ENCODE measurements around the gene EPHB2. TPM values are rescaled to one million over a fixed set of nuclear protein-coding genes. Genes with fewer than 3 reads are reported as not detected.

EPHB2 gene
- total and polyA plus RNA-seq, 2 donors (not counting 3 experiments of a cell fraction or from before 2014, with no cell fraction given): 50.8 to 69.1 TPM

- Histone ChIP-seq H3K4me2 (ENCODE audit: insufficient read depth, low read length) (no peak overlapping the region), H3K36me3 (ENCODE audit: control insufficient read depth in 2 of 2, extremely low read depth in 1 of 2, insufficient read depth in 2 of 2, low read length in 2 of 2) (peaks cover 6 to 16% of the 10 kb centered on the region in 2 experiments), H3K9ac (replicated peaks; ENCODE audit: extremely low read depth, insufficient read depth, low read length) (no peak overlapping the region), H3K27ac (ENCODE audit: insufficient read depth, low read depth, low read length) (no peak overlapping the region), H3K79me2 (ENCODE audit: control insufficient read depth, insufficient read depth, low read length) (no peaks in the 10 kb centered on the region), H4K20me1 (replicated peaks; ENCODE audit: control insufficient read depth, extremely low read depth, insufficient read depth, low read length) (no peaks in the 10 kb centered on the region), H2AFZ (ENCODE audit: low read depth, low read length) (no peak overlapping the region), H3K9me3 (replicated peaks; ENCODE audit: control insufficient read depth, insufficient read depth, low read length) (no peaks in the 10 kb centered on the region), H3K4me3 (replicated peaks in 1 of 3; ENCODE audit: insufficient read depth in 1 of 3, low read depth in 1 of 3, low read length in 3 of 3) (no peak overlapping the region), H3K27me3 (ENCODE audit: control insufficient read depth in 2 of 2, insufficient read depth in 2 of 2, low read length in 2 of 2) (no peaks in the 10 kb centered on the region), H3K9me1 (replicated peaks; ENCODE audit: control insufficient read depth, extremely low read depth, insufficient read depth, low read length) (no peaks in the 10 kb centered on the region), H3K4me1 (ENCODE audit: control insufficient read depth, extremely low read depth, insufficient read depth, low read length) (peaks cover 4% of the 10 kb centered on the region)
- intact Hi-C loops (cut with micrococcal nuclease): no loop called here
- FAIRE-seq: no peak
- no peak for DNase-seq (ENCODE audit: low read depth, low spot score)
- TF ChIP-seq MYC (IDR thresholded peaks at IDR 0.05; ENCODE audit: low read depth, low read length) (no peak), EZH2 (IDR thresholded peaks at IDR 0.05; ENCODE audit: borderline replicate concordance, low read depth, low read length, severe bottlenecking) (no peak), JUN (IDR thresholded peaks at IDR 0.05; ENCODE audit: borderline replicate concordance, insufficient read depth, insufficient read length, low read depth) (no peak), FOS (IDR thresholded peaks at IDR 0.05; ENCODE audit: borderline replicate concordance, insufficient read depth, low read length) (no peak), MAX (IDR thresholded peaks at IDR 0.05; ENCODE audit: insufficient read depth, insufficient read length) (no peak), POLR2AphosphoS5 (IDR thresholded peaks at IDR 0.05; ENCODE audit: insufficient read depth, low read depth, low read length) (no peak), POLR2A (IDR thresholded peaks at IDR 0.05; ENCODE audit: low read depth, low read length) (no peak), GATA2 (IDR thresholded peaks at IDR 0.05; ENCODE audit: insufficient read depth, insufficient read length, low read depth, low read length) (no peak), CTCF (IDR thresholded peaks at IDR 0.05; ENCODE audit: extremely low read depth in 1 of 2, insufficient read depth in 1 of 2, low read depth in 1 of 2, low read length in 2 of 2) (no peak)
- CTCF ChIA-PET: interaction anchor here (0.8 kb wide), 1 partner anchor 192 kb away, joined by 3 read pairs; no protein-coding TSS in a partner anchor
- no TSS peak for BruUV-seq (replicated peaks)
- POLR2A ChIA-PET: no interaction called here
- dilution Hi-C loops (cut with MboI; ENCODE audit: extremely low pct_ligation_motif_present, low sequenced_read_pairs): no loop called here
These were observed 185.5 kb downstream of the EPHB2 start for GRCh38 chr1:22896184-22896583.
